GM19035 (cell line): ENCODE results near the gene SCIN.
"Not testable (repeated sequence)": the region's sequence is repeated elsewhere in the genome, so short reads cannot be mapped to it uniquely, and the experiment has no call there.

ENCODE experiments used
- ATAC-seq: cut with Tn5 transposase; IDR thresholded peaks from one replicate; pipeline ENCODE4 v1.9.1; 2021; ENCODE audit not compliant: unreplicated experiment

Gene SCIN

GRCh38 chr7:12646139-12646538 lies 75.6 kb downstream of the SCIN start:
- ATAC-seq = no peak

- no peak for ATAC-seq
Observed at GRCh38 chr7:12647364-12648219, 77.1 kb downstream of the SCIN start.

- ATAC-seq = no peak
Observed at GRCh38 chr7:12648704-12649261, 78.3 kb downstream of the SCIN start.

- no peak for ATAC-seq
Observed at GRCh38 chr7:12649348-12649747, 78.8 kb downstream of the SCIN start.

GRCh38 chr7:12650080-12650479 lies 79.6 kb downstream of the SCIN start:
- ATAC-seq = no peak

- ATAC-seq = no peak
Observed at GRCh38 chr7:12653110-12653509, 82.6 kb downstream of the SCIN start.

GRCh38 chr7:12653518-12653917 lies 83.0 kb downstream of the SCIN start:
- ATAC-seq = no peak

GRCh38 chr7:12655161-12655560 lies 84.6 kb downstream of the SCIN start:
- no peak for ATAC-seq

- ATAC-seq = not testable (repeated sequence)
Observed at GRCh38 chr7:12660423-12660822, 89.9 kb downstream of the SCIN start.

- not testable (repeated sequence) for ATAC-seq
Observed at GRCh38 chr7:12660986-12661385, 90.5 kb downstream of the SCIN start.

- ATAC-seq = no peak
Observed at GRCh38 chr7:12661581-12661980, 91.1 kb downstream of the SCIN start.

GRCh38 chr7:12670000-12670729 lies 99.6 kb downstream of the SCIN start:
- no peak for ATAC-seq

GRCh38 chr7:12670743-12671520 lies 100.4 kb downstream of the SCIN start:
- no peak for ATAC-seq

GRCh38 chr7:12673436-12673835 lies 102.9 kb downstream of the SCIN start:
- ATAC-seq = not testable (repeated sequence)

- ATAC-seq = no peak
Observed at GRCh38 chr7:12674053-12674452, 103.5 kb downstream of the SCIN start.

GRCh38 chr7:12674861-12675260 lies 104.3 kb downstream of the SCIN start:
- peak; percentile 59 for ATAC-seq

- ATAC-seq = no peak
Observed at GRCh38 chr7:12683678-12684585, 113.4 kb downstream of the SCIN start.

GRCh38 chr7:12684733-12685132 lies 114.2 kb downstream of the SCIN start:
- no peak for ATAC-seq

- ATAC-seq = no peak
Observed at GRCh38 chr7:12685550-12685949, 115.0 kb downstream of the SCIN start.

GRCh38 chr7:12686234-12686890 lies 115.8 kb downstream of the SCIN start:
- peak; percentile 84 for ATAC-seq
